NCI-H128 (cell line): ENCODE measurements around the gene TENM4.
A peak's percentile ranks its signal among the peaks of the same experiment; 100 is the strongest.

Experiments
- DNase-seq: peaks from one replicate; lab custom pipeline; 2025; ENCODE audit not compliant: unreplicated experiment; lab: John Stamatoyannopoulos, UW

TENM4 gene

GRCh38 chr11:79039122-79039521 is 401.7 kb downstream of the TENM4 start:
- no peak for DNase-seq

- no peak for DNase-seq
These were observed 404.9 kb downstream of the TENM4 start for GRCh38 chr11:79035881-79036280.

GRCh38 chr11:79033833-79034232 is 407.0 kb downstream of the TENM4 start:
- no peak for DNase-seq

GRCh38 chr11:79030448-79030847 is 410.4 kb downstream of the TENM4 start:
- DNase-seq: no peak

- no peak for DNase-seq
These were observed 412.6 kb downstream of the TENM4 start for GRCh38 chr11:79028225-79028624.

GRCh38 chr11:79026803-79027445 is 413.9 kb downstream of the TENM4 start:
- no peak for DNase-seq

GRCh38 chr11:79025622-79026021 is 415.2 kb downstream of the TENM4 start:
- no peak for DNase-seq

GRCh38 chr11:79025097-79025496 is 415.7 kb downstream of the TENM4 start:
- DNase-seq: no peak

- DNase-seq: no peak
These were observed 418.6 kb downstream of the TENM4 start for GRCh38 chr11:79022265-79022664.

GRCh38 chr11:79021601-79022000 is 419.2 kb downstream of the TENM4 start:
- no peak for DNase-seq

- no peak for DNase-seq
These were observed 420.9 kb downstream of the TENM4 start for GRCh38 chr11:79019975-79020374.

GRCh38 chr11:79019277-79019676 is 421.6 kb downstream of the TENM4 start:
- no peak for DNase-seq

GRCh38 chr11:79018371-79018849 is 422.4 kb downstream of the TENM4 start:
- DNase-seq: no peak

- DNase-seq: no peak
These were observed 423.0 kb downstream of the TENM4 start for GRCh38 chr11:79017811-79018210.

GRCh38 chr11:79013509-79013908 is 427.3 kb downstream of the TENM4 start:
- DNase-seq: no peak

GRCh38 chr11:79011357-79011756 is 429.5 kb downstream of the TENM4 start:
- no peak for DNase-seq

GRCh38 chr11:79007771-79008402 is 432.9 kb downstream of the TENM4 start:
- DNase-seq: no peak

GRCh38 chr11:79006854-79007253 is 434.0 kb downstream of the TENM4 start:
- DNase-seq: no peak

- DNase-seq: no peak
These were observed 444.8 kb downstream of the TENM4 start for GRCh38 chr11:78996007-78996406.

- DNase-seq: peak; percentile 12
These were observed 445.7 kb downstream of the TENM4 start for GRCh38 chr11:78995171-78995570.

GRCh38 chr11:78993802-78994430 is 446.9 kb downstream of the TENM4 start:
- DNase-seq: no peak

GRCh38 chr11:78991681-78992080 is 449.1 kb downstream of the TENM4 start:
- DNase-seq: no peak
